Activated T-helper 17 cell treated with anti-CD3 and anti-CD28 coated beads, Interleukin-2, amount 50 U/mL, for 72 hours (primary cell): ENCODE data around the gene ABCB11. TPM values are rescaled to one million over a fixed set of nuclear protein-coding genes. Genes with fewer than 3 reads are reported as not detected.
"Not testable (repeated sequence)": the region's sequence is repeated elsewhere in the genome, so short reads cannot be mapped to it uniquely, and the experiment has no call there.

Experiments
- ATAC-seq: fragments of 150-1000 bp; cut with Tn5 transposase; replicated peaks from 2 replicates; pipeline ENCODE4 v1.10.0; 2021; ENCODE audit warnings: mild to moderate bottlenecking, moderate library complexity
- H3K27ac Mint-ChIP-seq: one replicate; pipeline ENCODE4 v1.8.0; 2022; ENCODE audit warnings: mixed read lengths
- H3K27me3 Mint-ChIP-seq: one replicate; pipeline ENCODE4 v1.8.0; 2022; ENCODE audit warnings: mixed read lengths
- H3K36me3 Mint-ChIP-seq: one replicate; pipeline ENCODE4 v1.8.0; 2022; ENCODE audit warnings: low read depth, mild to moderate bottlenecking, mixed read lengths
- H3K4me1 Mint-ChIP-seq: one replicate; pipeline ENCODE4 v1.8.0; 2022; ENCODE audit warnings: mixed read lengths
- H3K4me3 Mint-ChIP-seq: one replicate; pipeline ENCODE4 v1.8.0; 2022; ENCODE audit warnings: mild to moderate bottlenecking, mixed read lengths
- H3K9me3 Mint-ChIP-seq: one replicate; pipeline ENCODE4 v1.8.0; 2022; ENCODE audit warnings: mixed read lengths
- total RNA-seq, 2 donors: library from RNA; stranded (reverse); gene quantifications; one replicate each; pipeline ENCODE4 v1.2.3, GENCODE V29; 2022

ABCB11 gene
- total RNA-seq, 2 donors from 2014 or later: not detected

DNA sequence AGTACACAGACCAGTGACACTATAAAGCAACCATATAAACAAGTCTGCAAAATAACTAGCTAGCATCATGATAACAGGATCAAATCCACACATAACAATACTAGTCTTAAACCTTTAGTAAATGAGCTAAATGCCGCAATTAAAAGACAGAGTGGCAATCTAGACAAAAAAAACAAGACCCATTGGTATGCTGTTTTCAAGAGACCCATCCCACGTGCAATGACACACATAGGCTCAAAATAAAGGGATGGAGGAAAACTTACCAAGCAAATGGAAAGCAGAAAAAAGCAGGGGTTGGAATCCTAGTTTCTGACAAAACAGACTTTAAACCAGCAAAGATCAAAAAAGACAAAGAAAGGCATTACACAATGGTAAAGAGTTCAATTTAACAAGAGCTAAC lies 23.5 kb upstream of the ABCB11 start:
- not testable (repeated sequence) for H3K27me3 Mint-ChIP-seq, H3K4me1 Mint-ChIP-seq, H3K36me3 Mint-ChIP-seq, H3K4me3 Mint-ChIP-seq, ATAC-seq, H3K27ac Mint-ChIP-seq
- peaks cover 20% of the 10 kb centered on the region for H3K9me3 Mint-ChIP-seq

DNA sequence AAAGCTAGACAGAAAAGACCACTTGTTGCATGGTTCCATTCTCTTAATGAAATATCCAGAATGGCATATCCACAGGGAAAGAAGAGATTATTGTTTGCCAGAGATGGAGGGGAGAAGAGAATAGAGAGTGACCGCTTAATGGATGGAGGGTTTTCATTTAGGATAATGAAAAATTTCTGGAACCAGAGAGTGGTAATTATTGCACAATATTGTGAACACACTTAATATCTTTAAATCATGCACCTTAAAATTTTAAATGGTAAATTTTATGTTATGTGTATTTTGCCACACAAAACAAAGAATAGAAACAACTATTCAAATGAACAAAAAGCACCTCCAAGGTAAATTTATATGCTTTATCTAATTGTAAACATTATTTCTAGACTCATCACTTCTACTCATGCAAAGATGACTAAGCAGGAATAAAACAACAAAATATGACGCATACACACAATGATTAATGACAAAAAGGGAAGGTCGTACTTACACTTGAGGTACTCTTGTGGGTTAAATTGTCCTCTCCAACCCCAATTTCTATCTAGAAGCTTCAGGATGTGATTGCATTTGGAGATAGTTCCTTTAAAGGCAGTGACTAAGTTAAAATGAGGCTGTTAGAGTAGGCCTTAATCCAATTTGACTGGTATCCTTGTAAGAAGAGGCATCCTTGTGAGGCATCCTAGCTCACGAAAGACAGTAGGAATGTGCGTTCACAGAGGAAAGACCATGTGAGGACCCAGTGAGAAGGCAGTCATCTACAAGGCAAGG lies 19.5 kb upstream of the ABCB11 start:
- Mint-ChIP-seq H3K27ac (no peak overlapping the region), H3K9me3 (peaks cover 10% of the 10 kb centered on the region), H3K4me1 (no peaks in the 10 kb centered on the region), H3K36me3 (no peaks in the 10 kb centered on the region), H3K4me3 (no peak overlapping the region), H3K27me3 (peaks cover 3% of the 10 kb centered on the region)
- no peak for ATAC-seq

- Mint-ChIP-seq H3K4me3 (no peak overlapping the region), H3K4me1 (no peaks in the 10 kb centered on the region), H3K27me3 (peaks cover 6% of the 10 kb centered on the region), H3K9me3 (no peaks in the 10 kb centered on the region), H3K36me3 (no peaks in the 10 kb centered on the region), H3K27ac (no peak overlapping the region)
- no peak for ATAC-seq
Observed at GRCh38 chr2:169049142-169049541, 18.0 kb upstream of the ABCB11 start.

GRCh38 chr2:169047256-169048250 lies 16.4 kb upstream of the ABCB11 start:
- H3K27me3 Mint-ChIP-seq: peaks cover 6% of the 10 kb centered on the region
- no peak for ATAC-seq
- H3K36me3 Mint-ChIP-seq: no peaks in the 10 kb centered on the region
- H3K9me3 Mint-ChIP-seq: peaks cover 5% of the 10 kb centered on the region
- no peak overlapping the region for H3K4me3 Mint-ChIP-seq
- no peak overlapping the region for H3K27ac Mint-ChIP-seq
- H3K4me1 Mint-ChIP-seq: no peaks in the 10 kb centered on the region

GRCh38 chr2:169046440-169047151 lies 15.5 kb upstream of the ABCB11 start:
- Mint-ChIP-seq H3K4me1 (no peaks in the 10 kb centered on the region), H3K4me3 (no peak overlapping the region), H3K27ac (no peak overlapping the region), H3K27me3 (peaks cover 6% of the 10 kb centered on the region), H3K9me3 (peaks cover 5% of the 10 kb centered on the region), H3K36me3 (no peaks in the 10 kb centered on the region)
- ATAC-seq: no peak

DNA sequence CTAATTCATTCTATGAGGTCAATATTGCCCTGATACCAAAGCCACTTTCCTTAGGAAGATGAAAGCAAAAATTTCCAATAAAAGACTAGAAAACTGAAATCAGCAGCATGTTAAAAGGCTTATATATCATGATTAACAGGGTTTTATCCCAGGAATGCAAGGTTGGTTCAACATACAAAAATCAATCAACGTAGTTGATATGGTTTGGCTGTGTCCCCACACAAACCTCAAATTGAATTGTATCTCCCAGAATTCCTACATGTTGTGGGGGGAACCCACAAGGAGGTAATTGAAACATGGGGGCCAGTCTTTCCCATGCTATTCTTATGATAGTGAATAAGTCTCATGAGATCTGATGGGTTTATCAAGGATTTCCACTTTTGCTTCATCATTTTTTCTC lies 11.7 kb upstream of the ABCB11 start:
- Mint-ChIP-seq H3K4me1 (no peaks in the 10 kb centered on the region), H3K36me3 (no peaks in the 10 kb centered on the region), H3K27me3 (peaks cover 3% of the 10 kb centered on the region), H3K4me3 (no peak overlapping the region), H3K9me3 (peaks cover 5% of the 10 kb centered on the region), H3K27ac (no peak overlapping the region)
- ATAC-seq: no peak

DNA sequence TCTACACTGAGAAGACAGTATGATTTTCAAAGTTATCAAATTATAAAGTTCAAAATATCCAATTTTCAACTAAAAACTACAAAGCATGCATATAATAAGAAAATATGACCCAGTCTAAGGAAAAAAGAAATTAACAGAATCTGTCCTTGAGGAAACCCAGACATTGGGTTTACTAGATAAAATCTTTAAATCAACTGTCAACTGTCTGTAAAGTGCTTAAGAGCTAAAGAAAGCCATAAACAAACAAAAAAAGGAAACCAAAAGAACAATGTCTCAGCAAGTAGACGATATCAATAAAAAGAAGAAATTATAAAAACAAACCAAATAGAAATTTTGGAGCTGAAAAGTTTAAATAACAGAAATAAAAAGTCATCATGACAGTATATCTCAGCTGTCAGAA lies 10.5 kb upstream of the ABCB11 start:
- Mint-ChIP-seq H3K36me3 (no peaks in the 10 kb centered on the region), H3K4me3 (no peak overlapping the region), H3K27me3 (peaks cover 3% of the 10 kb centered on the region), H3K4me1 (no peaks in the 10 kb centered on the region), H3K27ac (no peak overlapping the region), H3K9me3 (peaks cover 5% of the 10 kb centered on the region)
- no peak for ATAC-seq

- Mint-ChIP-seq H3K4me1 (no peaks in the 10 kb centered on the region), H3K27me3 (no peaks in the 10 kb centered on the region), H3K9me3 (peaks cover 5% of the 10 kb centered on the region), H3K36me3 (no peaks in the 10 kb centered on the region), H3K4me3 (no peak overlapping the region), H3K27ac (no peak overlapping the region)
- no peak for ATAC-seq
Observed at GRCh38 chr2:169039702-169040101, 8.6 kb upstream of the ABCB11 start.

GRCh38 chr2:169038338-169038757 lies 7.2 kb upstream of the ABCB11 start:
- peak; percentile 85 for ATAC-seq
- no peak overlapping the region for H3K27ac Mint-ChIP-seq

DNA sequence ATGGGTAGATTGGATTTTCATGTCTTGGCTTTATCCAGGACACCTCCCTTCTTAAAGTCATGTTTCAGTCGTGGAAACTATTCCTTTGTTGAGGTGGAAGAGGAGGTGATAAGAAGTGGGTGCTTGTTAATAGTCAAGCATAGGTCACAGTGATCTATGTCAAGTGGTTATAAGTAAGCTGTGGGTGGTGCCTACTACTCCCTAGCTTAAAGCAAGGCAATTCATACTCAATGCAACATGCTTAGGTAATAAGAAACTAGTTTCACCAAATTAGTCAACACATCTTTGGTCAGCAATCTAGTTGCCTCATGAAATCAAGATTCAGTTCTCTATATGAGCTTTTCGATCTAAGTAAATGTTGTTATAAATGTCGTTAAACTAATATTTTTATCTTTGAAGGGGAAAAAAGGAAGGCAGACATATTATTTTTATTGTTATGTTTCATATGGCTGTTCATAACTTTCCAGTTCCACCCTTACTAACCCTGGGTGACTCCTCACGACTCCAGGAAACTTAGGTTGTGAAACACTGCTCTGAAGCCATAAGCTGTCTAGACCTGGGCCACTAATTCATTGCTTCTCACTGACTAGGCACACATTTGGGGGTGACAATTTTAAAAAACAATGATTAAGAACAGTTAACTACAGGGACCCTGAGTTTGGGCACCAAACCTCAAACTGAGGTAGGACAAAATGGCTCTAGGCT lies 5.8 kb upstream of the ABCB11 start:
- Mint-ChIP-seq H3K27me3 (no peaks in the 10 kb centered on the region), H3K4me1 (no peaks in the 10 kb centered on the region), H3K27ac (no peak overlapping the region), H3K4me3 (no peak overlapping the region), H3K9me3 (peaks cover 5% of the 10 kb centered on the region), H3K36me3 (no peaks in the 10 kb centered on the region)
- peak; percentile 51 for ATAC-seq

More at GRCh38 chr2:169038338-169038757, 7.2 kb upstream of the ABCB11 start:
- no peaks in the 10 kb centered on the region for H3K4me1 Mint-ChIP-seq
- H3K27me3 Mint-ChIP-seq: no peaks in the 10 kb centered on the region
- H3K4me3 Mint-ChIP-seq: no peak overlapping the region
- peaks cover 9% of the 10 kb centered on the region for H3K9me3 Mint-ChIP-seq
- H3K36me3 Mint-ChIP-seq: no peaks in the 10 kb centered on the region

- Mint-ChIP-seq H3K27ac (no peak overlapping the region), H3K9me3 (peaks cover 5% of the 10 kb centered on the region), H3K36me3 (no peaks in the 10 kb centered on the region), H3K4me3 (no peak overlapping the region), H3K27me3 (no peaks in the 10 kb centered on the region), H3K4me1 (no peaks in the 10 kb centered on the region)
- ATAC-seq: no peak
Observed at GRCh38 chr2:169035887-169036286, 4.8 kb upstream of the ABCB11 start.

GRCh38 chr2:169034984-169035544 lies 3.9 kb upstream of the ABCB11 start:
- Mint-ChIP-seq H3K4me3 (no peak overlapping the region), H3K9me3 (peaks cover 5% of the 10 kb centered on the region), H3K27me3 (no peaks in the 10 kb centered on the region), H3K4me1 (no peaks in the 10 kb centered on the region), H3K27ac (no peak overlapping the region), H3K36me3 (no peaks in the 10 kb centered on the region)
- no peak for ATAC-seq

DNA sequence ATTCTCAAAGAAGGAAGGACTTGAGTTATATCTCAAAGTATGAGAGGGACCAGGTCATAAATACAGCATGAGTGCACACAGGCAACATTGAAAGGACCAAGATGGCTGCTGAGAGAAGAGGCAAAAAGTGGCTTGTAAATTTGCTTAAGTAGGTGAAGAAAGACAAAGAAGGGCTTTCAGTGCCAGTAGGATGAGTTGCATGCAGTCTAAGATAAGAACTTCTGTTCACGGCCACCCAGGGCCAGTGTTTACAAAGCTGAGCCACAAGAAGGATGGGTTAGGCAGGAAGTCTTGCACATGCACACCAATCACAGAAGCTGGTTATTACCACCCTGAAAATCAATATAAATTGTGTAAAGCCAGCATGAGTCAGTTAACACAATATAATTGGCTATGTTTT lies 3.1 kb upstream of the ABCB11 start:
- H3K27ac Mint-ChIP-seq: no peak overlapping the region
- no peak for ATAC-seq
- no peak overlapping the region for H3K4me3 Mint-ChIP-seq

DNA sequence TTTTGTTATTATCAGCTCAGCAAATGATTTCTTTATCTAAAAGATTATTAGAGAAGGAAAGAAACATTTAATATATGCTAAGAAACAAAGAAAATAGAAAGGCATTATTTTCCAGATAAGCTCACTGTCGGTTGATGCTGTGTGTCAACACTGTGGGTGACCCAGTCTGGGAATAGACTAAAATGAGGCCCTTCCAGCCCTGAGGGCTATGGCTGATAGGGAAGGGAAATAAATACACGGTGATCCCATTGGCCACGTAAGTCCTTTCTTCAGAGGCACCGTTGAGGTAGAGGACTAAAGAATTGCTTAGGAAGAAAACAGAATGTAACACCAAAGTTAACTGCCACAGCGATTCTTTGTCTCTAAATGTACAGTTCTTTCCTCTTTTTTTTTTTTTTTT lies 1.8 kb downstream of the ABCB11 start:
- no peaks in the 10 kb centered on the region for H3K36me3 Mint-ChIP-seq

More for the DNA sequence above, 3.1 kb upstream of the ABCB11 start:
- Mint-ChIP-seq H3K4me1 (no peaks in the 10 kb centered on the region), H3K27me3 (no peaks in the 10 kb centered on the region), H3K36me3 (no peaks in the 10 kb centered on the region), H3K9me3 (peaks cover 5% of the 10 kb centered on the region)

More for the DNA sequence above, 1.8 kb downstream of the ABCB11 start:
- no peak overlapping the region for H3K4me3 Mint-ChIP-seq
- ATAC-seq: no peak
- no peaks in the 10 kb centered on the region for H3K27me3 Mint-ChIP-seq
- no peak overlapping the region for H3K27ac Mint-ChIP-seq
- peaks cover 7% of the 10 kb centered on the region for H3K4me1 Mint-ChIP-seq
- H3K9me3 Mint-ChIP-seq: peaks cover 4% of the 10 kb centered on the region
